Osteocyte (in vitro differentiated cells): ENCODE data around the gene TEAD3. TPM values are rescaled to one million over a fixed set of nuclear protein-coding genes. Genes with fewer than 3 reads are reported as not detected.
"Not testable (repeated sequence)": the region's sequence is repeated elsewhere in the genome, so short reads cannot be mapped to it uniquely, and the experiment has no call there.

Experiments used
- DNase-seq: peaks from one replicate; pipeline ENCODE4 v3.0.0; 2021; ENCODE audit warnings: mixed read lengths; ENCODE audit not compliant: unreplicated experiment; ENCODE audit errors: extremely low spot score
- H3K27ac Mint-ChIP-seq: one replicate; pipeline ENCODE4 v1.8.0; 2021; ENCODE audit warnings: mild to moderate bottlenecking, mixed read lengths; ENCODE audit not compliant: unreplicated experiment
- H3K27me3 Mint-ChIP-seq: one replicate; pipeline ENCODE4 v1.8.0; 2021; ENCODE audit warnings: mixed read lengths; ENCODE audit not compliant: unreplicated experiment
- H3K36me3 Mint-ChIP-seq: one replicate; pipeline ENCODE4 v1.8.0; 2021; ENCODE audit warnings: mixed read lengths; ENCODE audit not compliant: unreplicated experiment
- H3K4me1 Mint-ChIP-seq: one replicate; pipeline ENCODE4 v1.8.0; 2021; ENCODE audit warnings: mixed read lengths; ENCODE audit not compliant: unreplicated experiment
- H3K4me3 Mint-ChIP-seq: one replicate; pipeline ENCODE4 v1.8.0; 2021; ENCODE audit warnings: mild to moderate bottlenecking, moderate library complexity, mixed read lengths; ENCODE audit not compliant: unreplicated experiment
- H3K9me3 Mint-ChIP-seq: one replicate; pipeline ENCODE4 v1.8.0; 2021; ENCODE audit warnings: mixed read lengths; ENCODE audit not compliant: unreplicated experiment
- total RNA-seq: library from RNA; stranded (reverse); gene quantifications from 2 replicates; pipeline ENCODE4 v1.2.1, GENCODE V29; 2021
- TF ChIP-seq, protein P1 (sequence below): fragments of 200-600 bp; sonication (generic); IDR thresholded peaks from 2 replicates; pipeline ENCODE4 v1.5.0; 2021; ENCODE audit warnings: antibody characterized with exemption, mild to moderate bottlenecking, moderate library complexity

TEAD3 gene
- total RNA-seq, 1 donor from 2014 or later: 44.8 TPM

DNA sequence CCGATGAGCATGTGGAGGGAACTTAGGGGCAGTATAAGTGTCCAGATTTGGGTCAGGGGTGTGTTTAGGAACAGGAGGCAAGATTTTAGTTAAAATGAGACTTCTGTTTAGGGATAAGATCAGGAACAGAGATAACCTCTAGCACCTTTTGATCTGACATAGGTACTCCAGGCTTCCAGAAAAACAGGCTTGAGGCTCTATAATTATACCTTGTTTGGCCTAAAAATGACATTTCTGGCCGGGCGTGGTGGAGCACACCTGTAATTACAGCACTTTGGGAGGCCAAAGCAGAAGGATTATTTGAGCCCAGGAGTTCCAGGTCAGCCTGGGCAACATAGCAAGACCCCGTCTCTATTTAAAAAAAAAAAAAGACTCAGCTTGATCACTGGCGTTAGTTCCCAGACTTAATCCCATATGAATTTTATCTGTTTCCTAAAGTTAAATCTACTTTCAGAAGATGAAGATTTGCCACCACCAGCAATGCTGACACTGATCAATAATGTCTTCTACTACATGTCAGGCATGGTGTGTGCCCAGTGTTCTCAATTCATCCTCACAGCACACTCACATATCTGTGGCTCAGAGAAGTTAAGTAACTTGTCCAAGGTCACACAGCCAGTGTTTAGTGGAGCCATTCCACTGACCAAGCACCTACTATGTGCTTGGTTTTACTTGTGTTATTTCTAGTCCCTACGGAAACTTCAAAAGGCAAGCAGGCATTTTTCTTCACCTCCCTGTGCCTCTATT lies 21.9 kb upstream of the TEAD3 start:
- Mint-ChIP-seq H3K9me3 (no peaks in the 10 kb centered on the region), H3K4me1 (peaks cover 3% of the 10 kb centered on the region), H3K4me3 (no peak overlapping the region), H3K27me3 (no peaks in the 10 kb centered on the region), H3K36me3 (no peaks in the 10 kb centered on the region), H3K27ac (no peak overlapping the region)
- TF ChIP-seq, protein P1, sequence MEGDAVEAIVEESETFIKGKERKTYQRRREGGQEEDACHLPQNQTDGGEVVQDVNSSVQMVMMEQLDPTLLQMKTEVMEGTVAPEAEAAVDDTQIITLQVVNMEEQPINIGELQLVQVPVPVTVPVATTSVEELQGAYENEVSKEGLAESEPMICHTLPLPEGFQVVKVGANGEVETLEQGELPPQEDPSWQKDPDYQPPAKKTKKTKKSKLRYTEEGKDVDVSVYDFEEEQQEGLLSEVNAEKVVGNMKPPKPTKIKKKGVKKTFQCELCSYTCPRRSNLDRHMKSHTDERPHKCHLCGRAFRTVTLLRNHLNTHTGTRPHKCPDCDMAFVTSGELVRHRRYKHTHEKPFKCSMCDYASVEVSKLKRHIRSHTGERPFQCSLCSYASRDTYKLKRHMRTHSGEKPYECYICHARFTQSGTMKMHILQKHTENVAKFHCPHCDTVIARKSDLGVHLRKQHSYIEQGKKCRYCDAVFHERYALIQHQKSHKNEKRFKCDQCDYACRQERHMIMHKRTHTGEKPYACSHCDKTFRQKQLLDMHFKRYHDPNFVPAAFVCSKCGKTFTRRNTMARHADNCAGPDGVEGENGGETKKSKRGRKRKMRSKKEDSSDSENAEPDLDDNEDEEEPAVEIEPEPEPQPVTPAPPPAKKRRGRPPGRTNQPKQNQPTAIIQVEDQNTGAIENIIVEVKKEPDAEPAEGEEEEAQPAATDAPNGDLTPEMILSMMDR: no peak
- DNase-seq: no peak

DNA sequence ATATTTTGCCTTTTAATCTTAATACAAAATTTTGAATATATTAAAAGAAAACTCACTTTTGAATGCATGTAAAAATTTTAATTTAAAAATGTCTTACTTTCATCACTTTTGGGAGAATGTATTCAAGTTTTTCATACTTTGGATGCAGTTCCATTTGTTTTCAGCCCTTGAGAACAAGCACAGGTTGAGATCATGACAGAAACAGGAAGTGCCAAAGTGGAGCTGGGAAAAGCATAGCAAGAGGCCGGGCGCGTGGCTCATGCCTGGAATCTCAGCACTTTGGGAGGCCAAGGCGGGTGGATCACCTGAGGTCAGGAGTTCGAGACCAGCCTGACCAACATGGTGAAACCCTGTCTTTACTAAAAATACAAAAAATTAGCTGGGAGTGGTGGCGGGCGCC lies 21.1 kb upstream of the TEAD3 start:
- not testable (repeated sequence) for H3K27ac Mint-ChIP-seq, H3K9me3 Mint-ChIP-seq, H3K36me3 Mint-ChIP-seq, H3K4me3 Mint-ChIP-seq, DNase-seq, H3K27me3 Mint-ChIP-seq, H3K4me1 Mint-ChIP-seq

DNA sequence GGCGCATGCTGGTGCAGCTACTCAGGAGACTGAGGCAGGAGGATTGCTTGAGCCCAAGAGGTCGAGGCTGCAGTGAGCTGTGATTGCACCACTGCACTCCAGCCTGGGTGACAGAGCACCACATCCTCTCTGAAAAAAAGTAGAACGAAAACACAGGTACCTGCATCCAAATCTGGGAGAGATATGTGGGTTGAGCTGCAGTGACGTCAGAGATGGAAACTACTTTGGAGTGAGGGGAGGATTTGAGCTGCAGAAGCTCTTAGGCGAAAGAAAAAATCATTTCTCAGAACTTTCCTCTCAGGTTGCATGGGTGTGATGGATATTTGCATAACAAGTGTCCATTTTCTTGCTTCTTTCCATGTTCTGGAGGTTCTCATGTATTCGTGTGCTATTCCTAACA lies 19.8 kb upstream of the TEAD3 start:
- no peak for DNase-seq
- no peak overlapping the region for H3K27ac Mint-ChIP-seq
- H3K36me3 Mint-ChIP-seq: no peaks in the 10 kb centered on the region
- no peaks in the 10 kb centered on the region for H3K4me1 Mint-ChIP-seq
- no peaks in the 10 kb centered on the region for H3K9me3 Mint-ChIP-seq
- TF ChIP-seq, protein P1: no peak
- no peaks in the 10 kb centered on the region for H3K27me3 Mint-ChIP-seq
- H3K4me3 Mint-ChIP-seq: no peak overlapping the region

DNA sequence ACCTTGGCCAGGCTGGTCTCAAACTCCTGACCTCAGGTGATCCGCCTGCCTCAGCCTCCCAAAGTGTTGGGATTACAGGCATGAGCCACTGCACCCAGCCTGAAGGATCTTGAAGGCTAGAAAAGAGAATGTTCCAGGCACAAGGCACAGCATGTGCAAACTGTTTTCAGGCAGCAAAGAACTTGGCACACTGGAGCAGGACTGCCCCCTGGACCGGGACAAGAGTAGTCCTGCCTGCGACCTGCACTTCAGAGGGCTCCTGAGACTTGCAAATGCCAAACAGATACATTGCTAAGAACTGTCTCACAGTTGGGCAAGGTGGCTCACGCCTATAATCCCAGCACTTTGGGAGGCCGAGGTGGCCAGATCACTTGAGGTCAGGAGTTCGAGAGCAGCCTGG lies 19.1 kb upstream of the TEAD3 start:
- H3K36me3 Mint-ChIP-seq, H3K9me3 Mint-ChIP-seq, H3K27me3 Mint-ChIP-seq, H3K27ac Mint-ChIP-seq, H3K4me3 Mint-ChIP-seq, DNase-seq, H3K4me1 Mint-ChIP-seq: not testable (repeated sequence)

DNA sequence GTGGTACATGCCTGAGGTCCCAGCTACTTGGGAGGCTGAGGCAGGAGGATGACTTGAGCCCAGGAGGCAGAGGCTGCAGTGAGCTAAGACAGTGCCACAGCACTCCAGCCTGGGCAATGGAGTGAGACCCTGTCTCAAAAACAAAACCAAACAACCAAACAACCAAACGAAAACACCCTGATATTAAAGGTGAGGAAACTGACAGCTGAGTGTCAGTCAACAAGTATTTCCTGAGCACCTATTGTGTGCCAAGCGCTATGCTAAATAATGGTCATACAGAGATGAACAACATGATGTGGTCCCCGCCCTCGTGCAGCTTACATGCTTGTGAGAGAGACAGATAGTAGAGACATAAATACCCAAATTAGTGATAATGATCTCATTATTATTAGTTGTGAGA lies 17.7 kb upstream of the TEAD3 start:
- Mint-ChIP-seq H3K27ac (no peak overlapping the region), H3K4me1 (no peaks in the 10 kb centered on the region), H3K27me3 (no peaks in the 10 kb centered on the region), H3K36me3 (no peaks in the 10 kb centered on the region), H3K9me3 (no peaks in the 10 kb centered on the region), H3K4me3 (no peak overlapping the region)
- DNase-seq: no peak
- TF ChIP-seq, protein P1: no peak

DNA sequence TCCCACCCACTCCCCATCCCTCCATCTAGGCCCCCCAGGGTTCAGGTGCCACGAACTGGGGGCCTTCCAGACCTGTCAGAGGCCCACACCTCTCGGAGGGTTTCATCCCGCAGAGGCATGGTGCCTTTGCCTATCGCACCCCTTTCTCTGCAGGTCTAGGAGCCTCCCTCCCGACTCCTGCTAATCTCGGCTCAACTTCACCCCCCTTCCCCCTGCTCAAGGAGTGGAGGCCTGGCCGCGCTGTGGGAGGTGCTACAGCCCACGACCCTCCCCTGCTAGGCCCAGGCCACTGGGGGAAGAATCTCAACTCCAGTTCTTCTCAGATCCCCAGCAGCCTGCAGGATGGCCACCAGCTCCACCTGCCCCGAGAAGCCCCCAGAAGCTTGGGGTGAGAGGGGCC lies 15.9 kb upstream of the TEAD3 start, which contains the start of gene TULP1:
TSS of gene TULP1 (minus strand) at position 157 of the 400 bp plus-strand sequence. CDS start at position 119, 38 bp downstream.
- Mint-ChIP-seq H3K4me1 (no peaks in the 10 kb centered on the region), H3K9me3 (no peaks in the 10 kb centered on the region), H3K4me3 (no peak within 1 kb of the TSS), H3K27me3 (no peaks in the 10 kb centered on the region), H3K27ac (no peak within 1 kb of the TSS), H3K36me3 (no peaks in the 10 kb centered on the region)
- TF ChIP-seq, protein P1: no peak
- no peak for DNase-seq
